H9 (cell line): ENCODE results near the gene MRPL48. TPM values are rescaled to one million over a fixed set of nuclear protein-coding genes. Genes with fewer than 3 reads are reported as not detected.

Source experiments
- DNase-seq: peaks from one replicate; pipeline ENCODE4 v3.0.0-alpha.2; 2017
- H2AFZ ChIP-seq: one replicate; pipeline ENCODE4 v1.6.1; 2013; ENCODE audit warnings: mild to moderate bottlenecking, low read length, control low read depth, moderate library complexity
- H2AK5ac ChIP-seq: 2 replicates; pipeline ENCODE4 v1.6.1; 2013; ENCODE audit warnings: low read length, control low read depth, mixed read lengths; ENCODE audit not compliant: insufficient read length
- H2BK120ac ChIP-seq: one replicate; pipeline ENCODE4 v1.6.1; 2013; ENCODE audit warnings: low read depth, mild to moderate bottlenecking, low read length, control low read depth, inconsistent platforms; ENCODE audit not compliant: poor library complexity, severe bottlenecking
- H2BK12ac ChIP-seq: 2 replicates; pipeline ENCODE4 v1.6.1; 2013; ENCODE audit warnings: low read length, control low read depth, mixed read lengths, low read depth; ENCODE audit not compliant: insufficient read length
- H2BK15ac ChIP-seq: 2 replicates; pipeline ENCODE4 v1.6.1; 2013; ENCODE audit warnings: low read depth, low read length, control low read depth
- H2BK20ac ChIP-seq: one replicate; pipeline ENCODE4 v1.6.1; 2013; ENCODE audit warnings: low read depth, mild to moderate bottlenecking, low read length, control low read depth, inconsistent platforms; ENCODE audit not compliant: poor library complexity, severe bottlenecking
- H2BK5ac ChIP-seq: 2 replicates; pipeline ENCODE4 v1.6.1; 2013; ENCODE audit warnings: low read length, control low read depth, mixed read lengths; ENCODE audit not compliant: insufficient read length
- H3K14ac ChIP-seq: 2 replicates; pipeline ENCODE4 v1.6.1; 2013; ENCODE audit warnings: low read length, control low read depth; ENCODE audit not compliant: insufficient read depth
- H3K18ac ChIP-seq: 2 replicates; pipeline ENCODE4 v1.6.1; 2013; ENCODE audit warnings: low read depth, mild to moderate bottlenecking, mixed read lengths, low read length, control low read depth; ENCODE audit not compliant: insufficient read length
- H3K23ac ChIP-seq: 2 replicates; pipeline ENCODE4 v1.6.1; 2013; ENCODE audit warnings: low read length, control low read depth, mixed read lengths, low read depth; ENCODE audit not compliant: insufficient read length
- H3K23me2 ChIP-seq: 2 replicates; pipeline ENCODE4 v1.6.1; 2013; ENCODE audit warnings: low read depth, mild to moderate bottlenecking, mixed read lengths, low read length, control low read depth; ENCODE audit not compliant: insufficient read length, poor library complexity, severe bottlenecking
- H3K27ac ChIP-seq: 2 replicates; pipeline ENCODE4 v1.5.1; 2013; ENCODE audit warnings: low read length, control low read depth, mixed read lengths, low read depth; ENCODE audit not compliant: insufficient read length
- H3K27me3 ChIP-seq: 2 replicates; pipeline ENCODE4 v1.6.1; 2013; ENCODE audit warnings: low read length, control low read depth, inconsistent platforms; ENCODE audit not compliant: insufficient read depth
- H3K4ac ChIP-seq: 2 replicates; pipeline ENCODE4 v1.6.1; 2013; ENCODE audit warnings: low read depth, mild to moderate bottlenecking, control low read depth, inconsistent platforms, low read length, moderate library complexity
- H3K4me1 ChIP-seq: 2 replicates; pipeline ENCODE4 v1.6.1; 2013; ENCODE audit warnings: low read length, control low read depth, inconsistent platforms; ENCODE audit not compliant: insufficient read depth
- H3K4me2 ChIP-seq: 2 replicates; pipeline ENCODE4 v1.6.1; 2013; ENCODE audit warnings: low read length, control low read depth, mixed read lengths; ENCODE audit not compliant: insufficient read length, insufficient read depth
- H3K56ac ChIP-seq: 2 replicates; pipeline ENCODE4 v1.6.1; 2013; ENCODE audit warnings: low read depth, mild to moderate bottlenecking, mixed read lengths, low read length, control low read depth; ENCODE audit not compliant: insufficient read length
- H3K79me1 ChIP-seq: 2 replicates; pipeline ENCODE4 v1.6.1; 2013; ENCODE audit warnings: low read depth, mild to moderate bottlenecking, moderate library complexity, low read length, control low read depth, inconsistent platforms; ENCODE audit not compliant: insufficient read depth, poor library complexity, severe bottlenecking
- H3K79me2 ChIP-seq: 2 replicates; pipeline ENCODE4 v1.6.1; 2013; ENCODE audit warnings: low read length, control low read depth, inconsistent platforms; ENCODE audit not compliant: insufficient read depth
- H3K9ac ChIP-seq: 2 replicates; pipeline ENCODE4 v1.6.1; 2013; ENCODE audit warnings: low read length, control low read depth, mixed read lengths; ENCODE audit not compliant: insufficient read length; ENCODE audit errors: extremely low read depth
- H3K9me3 ChIP-seq: one replicate; pipeline ENCODE4 v1.6.1; 2013; ENCODE audit warnings: low read depth, low read length, inconsistent platforms; ENCODE audit not compliant: control insufficient read depth
- H3T11ph ChIP-seq: one replicate; pipeline ENCODE4 v1.6.1; 2013; ENCODE audit warnings: mild to moderate bottlenecking, low read length, control low read depth, inconsistent platforms
- H4K20me1 ChIP-seq: one replicate; pipeline ENCODE4 v1.6.1; 2013; ENCODE audit not compliant: control insufficient read depth, insufficient read length, insufficient read depth
- H4K5ac ChIP-seq: 2 replicates; pipeline ENCODE4 v1.6.1; 2013; ENCODE audit warnings: low read depth, mild to moderate bottlenecking, mixed read lengths, low read length, control low read depth; ENCODE audit not compliant: insufficient read length
- H4K8ac ChIP-seq: replicated peaks from 2 replicates; pipeline ENCODE4 v1.6.1; 2013; ENCODE audit warnings: low read length, control low read depth, mixed read lengths, low read depth; ENCODE audit not compliant: insufficient read length
- H4K91ac ChIP-seq: 2 replicates; pipeline ENCODE4 v1.6.1; 2013; ENCODE audit warnings: low read depth, mild to moderate bottlenecking, moderate library complexity, mixed read lengths, low read length, control low read depth; ENCODE audit not compliant: insufficient read length
- H3K27ac Mint-ChIP-seq, 3 experiments: 2 replicates in 2 of 3; 3 replicates in 1 of 3; pipeline ENCODE4 v1.8.0; 2020 to 2021; ENCODE audit warnings: mixed read lengths in 3 of 3, mild to moderate bottlenecking in 1 of 3, moderate library complexity in 1 of 3
- H3K27me3 Mint-ChIP-seq: 2 replicates; pipeline ENCODE4 v1.8.0; 2021; ENCODE audit warnings: low read depth, mild to moderate bottlenecking, moderate library complexity, mixed read lengths
- H3K36me3 Mint-ChIP-seq, 3 experiments: 2 replicates in 2 of 3; 3 replicates in 1 of 3; pipeline ENCODE4 v1.8.0; 2020 to 2021; ENCODE audit warnings: low read depth in 3 of 3, mixed read lengths in 3 of 3; ENCODE audit not compliant: insufficient read depth in 1 of 3
- H3K4me1 Mint-ChIP-seq, 2 experiments: 2 replicates each; pipeline ENCODE4 v1.8.0; 2020; ENCODE audit warnings: mixed read lengths in 2 of 2
- H3K4me3 Mint-ChIP-seq, 2 experiments: 2 replicates in 1 of 2; 3 replicates in 1 of 2; pipeline ENCODE4 v1.8.0; 2020 to 2021; ENCODE audit warnings: mild to moderate bottlenecking in 2 of 2, mixed read lengths in 2 of 2, moderate library complexity in 1 of 2
- H3K9me3 Mint-ChIP-seq, 2 experiments: 2 replicates in 1 of 2; 3 replicates in 1 of 2; pipeline ENCODE4 v1.8.0; 2020; ENCODE audit warnings: mild to moderate bottlenecking in 2 of 2, mixed read lengths in 2 of 2, moderate library complexity in 1 of 2
- WGBS: extraction: QIAGEN DNeasy Blood & Tissue Kit; methylation state at CpG from one replicate; pipeline ENCODE4 v1.1.7; 2013; ENCODE audit warnings: missing lambda C conversion rate, low lambda C conversion rate, mixed read lengths; ENCODE audit not compliant: insufficient read length; ENCODE audit errors: extremely low coverage; 5-methylcytosine and 5-hydroxymethylcytosine counted together
- total RNA-seq: library from RNA; stranded (reverse); gene quantifications from 2 replicates; pipeline ENCODE4 v1.2.1, GENCODE V29; 2021
- TF ChIP-seq, protein P1 (sequence below): fragments of 200-600 bp; sonication (generic); conservative IDR thresholded peaks from 3 replicates; pipeline ENCODE4 v1.8.0; 2021; ENCODE audit warnings: antibody characterized with exemption, mild to moderate bottlenecking

Gene MRPL48
- total RNA-seq, 1 experiment from 2014 or later, result 36.4 TPM

DNA sequence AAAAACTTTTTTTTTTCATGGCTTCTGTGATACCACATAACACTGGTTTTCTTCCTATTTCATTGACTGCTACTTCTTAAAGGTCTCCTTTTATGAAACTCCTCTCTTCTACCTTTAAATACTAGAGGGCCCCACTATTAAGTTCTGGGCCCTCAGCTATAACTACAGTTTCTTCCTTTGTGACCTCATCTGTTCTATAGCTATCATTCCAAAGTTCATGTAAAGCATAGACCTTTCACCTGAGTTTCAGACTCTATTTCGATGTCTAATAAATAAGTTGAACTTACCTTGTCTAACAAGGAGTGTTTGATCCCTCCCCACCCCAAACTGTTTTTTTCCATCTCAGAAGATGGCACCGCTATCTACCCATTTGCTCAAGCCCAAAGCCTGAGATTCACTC, 124.4 kb downstream of the MRPL48 start:
- Histone ChIP-seq H3K27ac (no peak overlapping the region), H3K23me2 (no peaks in the 10 kb centered on the region), H4K8ac (no peak overlapping the region), H3K4me1 (no peaks in the 10 kb centered on the region), H3K18ac (no peak overlapping the region), H3K9me3 (no peaks in the 10 kb centered on the region), H3K4me2 (no peak overlapping the region), H3K9ac (no peak overlapping the region), H2BK20ac (no peak overlapping the region), H2AFZ (no peak overlapping the region), H3K79me2 (no peaks in the 10 kb centered on the region), H2BK5ac (no peak overlapping the region), H3K4ac (no peak overlapping the region), H4K20me1 (peaks cover 2% of the 10 kb centered on the region), H3T11ph (no peak overlapping the region), H2BK12ac (no peak overlapping the region), H3K14ac (no peak overlapping the region), H3K79me1 (no peaks in the 10 kb centered on the region), H4K5ac (no peak overlapping the region), H4K91ac (no peak overlapping the region), H2BK15ac (no peak overlapping the region), H3K27me3 (no peaks in the 10 kb centered on the region), H2AK5ac (no peak overlapping the region), H2BK120ac (no peak overlapping the region), H3K23ac (no peak overlapping the region), H3K56ac (no peak overlapping the region)
- Mint-ChIP-seq H3K36me3 (peaks cover 10 to 28% (median 26%) of the 10 kb centered on the region in 3 experiments; a peak in 6 of 7 replicates), H3K4me1 (no peaks in the 10 kb centered on the region), H3K9me3 (no peaks in the 10 kb centered on the region), H3K27me3 (no peaks in the 10 kb centered on the region), H3K27ac (no peak overlapping the region), H3K4me3 (no peak overlapping the region)
- WGBS, result no CpG with 5 or more reads among the region's 2 CpGs
- DNase-seq, result no peak
- TF ChIP-seq, protein P1, sequence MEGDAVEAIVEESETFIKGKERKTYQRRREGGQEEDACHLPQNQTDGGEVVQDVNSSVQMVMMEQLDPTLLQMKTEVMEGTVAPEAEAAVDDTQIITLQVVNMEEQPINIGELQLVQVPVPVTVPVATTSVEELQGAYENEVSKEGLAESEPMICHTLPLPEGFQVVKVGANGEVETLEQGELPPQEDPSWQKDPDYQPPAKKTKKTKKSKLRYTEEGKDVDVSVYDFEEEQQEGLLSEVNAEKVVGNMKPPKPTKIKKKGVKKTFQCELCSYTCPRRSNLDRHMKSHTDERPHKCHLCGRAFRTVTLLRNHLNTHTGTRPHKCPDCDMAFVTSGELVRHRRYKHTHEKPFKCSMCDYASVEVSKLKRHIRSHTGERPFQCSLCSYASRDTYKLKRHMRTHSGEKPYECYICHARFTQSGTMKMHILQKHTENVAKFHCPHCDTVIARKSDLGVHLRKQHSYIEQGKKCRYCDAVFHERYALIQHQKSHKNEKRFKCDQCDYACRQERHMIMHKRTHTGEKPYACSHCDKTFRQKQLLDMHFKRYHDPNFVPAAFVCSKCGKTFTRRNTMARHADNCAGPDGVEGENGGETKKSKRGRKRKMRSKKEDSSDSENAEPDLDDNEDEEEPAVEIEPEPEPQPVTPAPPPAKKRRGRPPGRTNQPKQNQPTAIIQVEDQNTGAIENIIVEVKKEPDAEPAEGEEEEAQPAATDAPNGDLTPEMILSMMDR, result no peak
